ENCODE measurements around the gene PRXL2B.

DNA sequence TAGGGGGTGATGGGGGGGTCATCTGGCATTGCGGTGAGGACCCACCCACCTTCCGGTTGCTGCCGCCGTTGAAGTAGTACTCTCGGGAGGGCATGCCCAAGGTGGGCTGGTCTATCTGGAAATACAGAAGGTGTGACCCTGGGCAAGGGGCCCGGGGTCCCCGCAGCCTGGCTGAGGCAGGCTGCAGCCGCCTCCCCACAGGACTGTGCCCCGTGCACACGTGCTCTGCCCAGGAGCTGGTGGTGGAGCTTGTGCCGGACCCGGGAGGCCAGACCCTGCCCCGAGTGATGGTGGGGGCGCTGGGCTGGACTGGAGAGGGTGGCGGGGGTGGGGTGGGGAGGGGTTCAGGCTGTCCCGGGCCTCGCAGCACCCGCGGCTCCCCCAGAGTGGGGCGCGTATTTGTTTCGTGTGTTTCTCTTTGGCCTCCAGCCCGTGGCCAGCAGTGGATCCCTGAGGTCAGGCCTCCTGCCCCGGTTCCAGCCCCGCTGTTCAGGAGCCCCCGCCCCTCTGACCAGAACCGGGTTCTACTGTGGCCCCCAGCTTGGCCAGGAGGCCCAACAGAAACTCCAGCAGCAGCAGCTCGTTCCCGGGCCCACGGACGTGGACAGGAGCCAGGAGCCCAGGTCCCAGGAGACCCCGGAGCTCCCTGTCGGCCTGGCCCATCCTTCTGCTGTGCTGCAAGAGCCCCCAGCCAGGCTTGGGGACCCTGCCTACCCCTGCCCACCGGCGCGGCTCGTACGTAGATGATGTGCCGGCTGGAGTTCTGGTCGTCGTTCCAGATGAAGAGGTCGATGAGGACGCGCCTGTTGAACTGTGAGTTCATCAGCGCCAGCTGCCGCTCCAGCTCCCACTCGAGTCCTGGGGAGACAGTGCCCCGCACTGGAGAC, 19.2 kb downstream of the PRXL2B start:
- TF ChIP-seq GABPA (IDR thresholded peaks at IDR 0.05 in 1 of 2, conservative IDR thresholded peaks at IDR 0.05 in 1 of 2) (no peak), JUND (IDR thresholded peaks at IDR 0.05) (no peak), EGR1 (IDR thresholded peaks at IDR 0.05; ENCODE audit: low read depth in 2 of 2) (no peak)
- TF ChIP-seq, protein P1, sequence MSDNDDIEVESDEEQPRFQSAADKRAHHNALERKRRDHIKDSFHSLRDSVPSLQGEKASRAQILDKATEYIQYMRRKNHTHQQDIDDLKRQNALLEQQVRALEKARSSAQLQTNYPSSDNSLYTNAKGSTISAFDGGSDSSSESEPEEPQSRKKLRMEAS (IDR thresholded peaks at IDR 0.05) = no peak
- TF ChIP-seq, protein P2, sequence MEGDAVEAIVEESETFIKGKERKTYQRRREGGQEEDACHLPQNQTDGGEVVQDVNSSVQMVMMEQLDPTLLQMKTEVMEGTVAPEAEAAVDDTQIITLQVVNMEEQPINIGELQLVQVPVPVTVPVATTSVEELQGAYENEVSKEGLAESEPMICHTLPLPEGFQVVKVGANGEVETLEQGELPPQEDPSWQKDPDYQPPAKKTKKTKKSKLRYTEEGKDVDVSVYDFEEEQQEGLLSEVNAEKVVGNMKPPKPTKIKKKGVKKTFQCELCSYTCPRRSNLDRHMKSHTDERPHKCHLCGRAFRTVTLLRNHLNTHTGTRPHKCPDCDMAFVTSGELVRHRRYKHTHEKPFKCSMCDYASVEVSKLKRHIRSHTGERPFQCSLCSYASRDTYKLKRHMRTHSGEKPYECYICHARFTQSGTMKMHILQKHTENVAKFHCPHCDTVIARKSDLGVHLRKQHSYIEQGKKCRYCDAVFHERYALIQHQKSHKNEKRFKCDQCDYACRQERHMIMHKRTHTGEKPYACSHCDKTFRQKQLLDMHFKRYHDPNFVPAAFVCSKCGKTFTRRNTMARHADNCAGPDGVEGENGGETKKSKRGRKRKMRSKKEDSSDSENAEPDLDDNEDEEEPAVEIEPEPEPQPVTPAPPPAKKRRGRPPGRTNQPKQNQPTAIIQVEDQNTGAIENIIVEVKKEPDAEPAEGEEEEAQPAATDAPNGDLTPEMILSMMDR (IDR thresholded peaks at IDR 0.05; ENCODE audit: low read depth, low read length, missing input control) = no peak
